Neural cell (in vitro differentiated cells): Measurements from ENCODE around the gene DACT2.

Source experiments
- EP300 ChIP-seq: fragments of 450-650 bp; conservative IDR thresholded peaks from 2 replicates; pipeline ENCODE4 v1.6.1; 2014; ENCODE audit warnings: antibody characterized with exemption, mild to moderate bottlenecking, moderate library complexity; ENCODE audit not compliant: poor library complexity, severe bottlenecking
- EZH2 ChIP-seq: fragments of 200-600, 300-800 bp; shearing (Covaris generic), sonication (generic); IDR thresholded peaks from 2 replicates; pipeline ENCODE4 v1.6.1; 2014; ENCODE audit warnings: antibody characterized with exemption, low read length, borderline replicate concordance, mild to moderate bottlenecking; ENCODE audit not compliant: insufficient read depth, poor library complexity, severe bottlenecking
- MXI1 ChIP-seq: fragments of 450-650 bp; conservative IDR thresholded peaks from 2 replicates; pipeline ENCODE4 v1.6.1; 2014; ENCODE audit warnings: antibody characterized with exemption, mild to moderate bottlenecking; ENCODE audit not compliant: poor library complexity, severe bottlenecking
- POLR2AphosphoS5 ChIP-seq: IDR thresholded peaks from 2 replicates; pipeline ENCODE4 v1.6.1; 2012
- RAD21 ChIP-seq: fragments of 450-650 bp; conservative IDR thresholded peaks from 2 replicates; pipeline ENCODE4 v1.6.1; 2014; ENCODE audit warnings: antibody characterized with exemption, mild to moderate bottlenecking, moderate library complexity
- SMC3 ChIP-seq: fragments of 450-650 bp; conservative IDR thresholded peaks from 2 replicates; pipeline ENCODE4 v1.6.1; 2014; ENCODE audit warnings: antibody characterized with exemption, mild to moderate bottlenecking, moderate library complexity; ENCODE audit not compliant: poor library complexity
- TAF1 ChIP-seq: IDR thresholded peaks from 2 replicates; pipeline ENCODE4 v1.6.1; 2012; ENCODE audit warnings: low read depth
- TF ChIP-seq, protein P1 (sequence below): fragments of 450-650 bp; IDR thresholded peaks from 2 replicates; pipeline ENCODE4 v1.5.1; 2014; ENCODE audit warnings: antibody characterized with exemption, mild to moderate bottlenecking, moderate library complexity; ENCODE audit not compliant: poor library complexity, severe bottlenecking
- TF ChIP-seq, protein P2 (sequence below): IDR thresholded peaks from 2 replicates; pipeline ENCODE4 v1.6.1; 2012; ENCODE audit warnings: borderline replicate concordance

DNA sequence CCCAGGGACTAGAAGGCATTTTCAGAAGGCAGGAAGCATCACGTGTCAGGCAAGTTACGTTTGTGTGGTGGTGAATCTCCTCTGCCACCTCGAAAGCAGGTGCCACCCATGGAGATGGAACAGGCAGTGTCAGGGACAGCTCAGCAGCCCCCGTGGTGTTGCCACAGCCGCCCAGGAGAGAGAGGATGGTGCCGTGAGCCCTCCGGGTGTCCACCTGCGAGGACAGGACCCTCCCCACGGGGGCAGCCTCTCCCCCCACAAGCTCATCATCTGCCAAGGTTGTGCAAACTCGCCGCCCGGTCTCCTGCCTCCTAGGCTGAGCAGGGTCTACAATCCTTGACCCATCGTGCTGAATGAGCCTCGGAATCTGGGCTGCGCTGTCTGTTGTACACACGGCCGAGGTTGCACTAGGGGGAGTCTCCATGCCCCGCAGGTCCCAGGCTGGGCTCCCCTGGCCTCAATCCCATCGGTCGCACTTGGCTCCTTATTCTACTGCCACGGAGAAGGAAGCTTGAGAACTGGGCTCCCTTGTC, 40.1 kb downstream of the DACT2 start:
- TF ChIP-seq, protein P1, sequence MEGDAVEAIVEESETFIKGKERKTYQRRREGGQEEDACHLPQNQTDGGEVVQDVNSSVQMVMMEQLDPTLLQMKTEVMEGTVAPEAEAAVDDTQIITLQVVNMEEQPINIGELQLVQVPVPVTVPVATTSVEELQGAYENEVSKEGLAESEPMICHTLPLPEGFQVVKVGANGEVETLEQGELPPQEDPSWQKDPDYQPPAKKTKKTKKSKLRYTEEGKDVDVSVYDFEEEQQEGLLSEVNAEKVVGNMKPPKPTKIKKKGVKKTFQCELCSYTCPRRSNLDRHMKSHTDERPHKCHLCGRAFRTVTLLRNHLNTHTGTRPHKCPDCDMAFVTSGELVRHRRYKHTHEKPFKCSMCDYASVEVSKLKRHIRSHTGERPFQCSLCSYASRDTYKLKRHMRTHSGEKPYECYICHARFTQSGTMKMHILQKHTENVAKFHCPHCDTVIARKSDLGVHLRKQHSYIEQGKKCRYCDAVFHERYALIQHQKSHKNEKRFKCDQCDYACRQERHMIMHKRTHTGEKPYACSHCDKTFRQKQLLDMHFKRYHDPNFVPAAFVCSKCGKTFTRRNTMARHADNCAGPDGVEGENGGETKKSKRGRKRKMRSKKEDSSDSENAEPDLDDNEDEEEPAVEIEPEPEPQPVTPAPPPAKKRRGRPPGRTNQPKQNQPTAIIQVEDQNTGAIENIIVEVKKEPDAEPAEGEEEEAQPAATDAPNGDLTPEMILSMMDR = no peak
- no peak for TF ChIP-seq TAF1
- TF ChIP-seq SMC3 = no peak
- no peak for TF ChIP-seq EZH2
- TF ChIP-seq, protein P2, sequence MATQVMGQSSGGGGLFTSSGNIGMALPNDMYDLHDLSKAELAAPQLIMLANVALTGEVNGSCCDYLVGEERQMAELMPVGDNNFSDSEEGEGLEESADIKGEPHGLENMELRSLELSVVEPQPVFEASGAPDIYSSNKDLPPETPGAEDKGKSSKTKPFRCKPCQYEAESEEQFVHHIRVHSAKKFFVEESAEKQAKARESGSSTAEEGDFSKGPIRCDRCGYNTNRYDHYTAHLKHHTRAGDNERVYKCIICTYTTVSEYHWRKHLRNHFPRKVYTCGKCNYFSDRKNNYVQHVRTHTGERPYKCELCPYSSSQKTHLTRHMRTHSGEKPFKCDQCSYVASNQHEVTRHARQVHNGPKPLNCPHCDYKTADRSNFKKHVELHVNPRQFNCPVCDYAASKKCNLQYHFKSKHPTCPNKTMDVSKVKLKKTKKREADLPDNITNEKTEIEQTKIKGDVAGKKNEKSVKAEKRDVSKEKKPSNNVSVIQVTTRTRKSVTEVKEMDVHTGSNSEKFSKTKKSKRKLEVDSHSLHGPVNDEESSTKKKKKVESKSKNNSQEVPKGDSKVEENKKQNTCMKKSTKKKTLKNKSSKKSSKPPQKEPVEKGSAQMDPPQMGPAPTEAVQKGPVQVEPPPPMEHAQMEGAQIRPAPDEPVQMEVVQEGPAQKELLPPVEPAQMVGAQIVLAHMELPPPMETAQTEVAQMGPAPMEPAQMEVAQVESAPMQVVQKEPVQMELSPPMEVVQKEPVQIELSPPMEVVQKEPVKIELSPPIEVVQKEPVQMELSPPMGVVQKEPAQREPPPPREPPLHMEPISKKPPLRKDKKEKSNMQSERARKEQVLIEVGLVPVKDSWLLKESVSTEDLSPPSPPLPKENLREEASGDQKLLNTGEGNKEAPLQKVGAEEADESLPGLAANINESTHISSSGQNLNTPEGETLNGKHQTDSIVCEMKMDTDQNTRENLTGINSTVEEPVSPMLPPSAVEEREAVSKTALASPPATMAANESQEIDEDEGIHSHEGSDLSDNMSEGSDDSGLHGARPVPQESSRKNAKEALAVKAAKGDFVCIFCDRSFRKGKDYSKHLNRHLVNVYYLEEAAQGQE = no peak
- TF ChIP-seq RAD21 = no peak
- no peak for TF ChIP-seq EP300
- TF ChIP-seq POLR2AphosphoS5 = no peak
- no peak for TF ChIP-seq MXI1
